GM10266 (cell line): ENCODE results near the gene RHNO1.

Source experiments
- DNase-seq: peaks from one replicate; pipeline ENCODE4 v3.0.0; 2012; ENCODE audit errors: extremely low spot score
- TF ChIP-seq, protein P1 (sequence below): IDR thresholded peaks from 2 replicates; pipeline ENCODE4 v1.5.1; 2012; ENCODE audit warnings: mild to moderate bottlenecking, low read depth; ENCODE audit not compliant: control insufficient read depth, insufficient read depth; ENCODE audit errors: missing control alignments

Gene RHNO1

GRCh38 chr12:2892246-2892645 lies 15.2 kb downstream of the RHNO1 start:
- no peak for DNase-seq
- TF ChIP-seq, protein P1, sequence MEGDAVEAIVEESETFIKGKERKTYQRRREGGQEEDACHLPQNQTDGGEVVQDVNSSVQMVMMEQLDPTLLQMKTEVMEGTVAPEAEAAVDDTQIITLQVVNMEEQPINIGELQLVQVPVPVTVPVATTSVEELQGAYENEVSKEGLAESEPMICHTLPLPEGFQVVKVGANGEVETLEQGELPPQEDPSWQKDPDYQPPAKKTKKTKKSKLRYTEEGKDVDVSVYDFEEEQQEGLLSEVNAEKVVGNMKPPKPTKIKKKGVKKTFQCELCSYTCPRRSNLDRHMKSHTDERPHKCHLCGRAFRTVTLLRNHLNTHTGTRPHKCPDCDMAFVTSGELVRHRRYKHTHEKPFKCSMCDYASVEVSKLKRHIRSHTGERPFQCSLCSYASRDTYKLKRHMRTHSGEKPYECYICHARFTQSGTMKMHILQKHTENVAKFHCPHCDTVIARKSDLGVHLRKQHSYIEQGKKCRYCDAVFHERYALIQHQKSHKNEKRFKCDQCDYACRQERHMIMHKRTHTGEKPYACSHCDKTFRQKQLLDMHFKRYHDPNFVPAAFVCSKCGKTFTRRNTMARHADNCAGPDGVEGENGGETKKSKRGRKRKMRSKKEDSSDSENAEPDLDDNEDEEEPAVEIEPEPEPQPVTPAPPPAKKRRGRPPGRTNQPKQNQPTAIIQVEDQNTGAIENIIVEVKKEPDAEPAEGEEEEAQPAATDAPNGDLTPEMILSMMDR: no peak

GRCh38 chr12:2893007-2893406 lies 16.0 kb downstream of the RHNO1 start:
- no peak for DNase-seq
- TF ChIP-seq, protein P1: no peak

GRCh38 chr12:2895051-2895451 lies 18.0 kb downstream of the RHNO1 start:
- TF ChIP-seq, protein P1: no peak
- no peak for DNase-seq

DNA sequence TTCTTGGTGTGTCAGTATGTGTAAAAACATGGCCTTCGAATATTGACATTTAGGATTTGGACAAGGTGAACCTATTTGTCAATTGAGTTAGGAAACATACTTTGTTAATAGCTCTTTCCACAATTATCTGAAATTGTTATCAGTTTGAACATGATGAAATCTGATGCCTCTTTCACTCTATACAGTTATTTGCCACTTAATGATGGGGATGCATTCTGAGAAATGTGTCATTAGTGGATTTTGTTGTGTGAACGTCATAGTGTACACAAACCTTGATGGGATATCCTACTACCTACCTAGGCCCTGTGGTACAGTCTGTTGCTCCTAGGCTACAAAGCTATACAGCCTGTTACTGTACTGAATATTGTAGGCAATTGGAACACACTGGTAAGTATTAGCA lies 18.5 kb downstream of the RHNO1 start:
- TF ChIP-seq, protein P1: no peak
- no peak for DNase-seq

- TF ChIP-seq, protein P1: no peak
- DNase-seq: no peak
Observed at GRCh38 chr12:2897418-2897817, 20.4 kb downstream of the RHNO1 start.

DNA sequence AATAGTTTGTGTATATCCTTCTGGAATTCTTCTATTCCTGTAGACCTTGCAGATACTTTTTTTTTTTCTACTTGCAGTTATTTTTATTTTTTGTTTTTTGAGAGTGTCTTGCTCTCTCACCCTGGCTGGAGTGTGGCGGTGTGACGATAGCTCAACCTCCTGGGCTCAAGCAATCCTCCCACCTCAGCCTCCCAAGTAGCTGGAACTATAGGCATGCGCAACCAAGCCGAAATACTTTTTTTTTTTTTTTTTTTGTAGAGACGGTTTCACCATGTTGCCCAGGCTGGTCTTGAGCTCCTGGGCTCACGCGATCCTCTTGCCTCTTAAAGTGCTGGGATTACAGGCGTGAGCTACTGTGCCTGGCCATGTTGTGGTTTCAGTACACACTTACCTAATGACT lies 23.6 kb downstream of the RHNO1 start:
- no peak for DNase-seq
- TF ChIP-seq, protein P1: no peak

- DNase-seq: no peak
- TF ChIP-seq, protein P1: no peak
Observed at GRCh38 chr12:2902272-2902880, 25.4 kb downstream of the RHNO1 start.
